Central memory CD8-positive, alpha-beta T cell (primary cell): Measurements from ENCODE around the gene OR6C70.
"Not testable (repeated sequence)": the region's sequence is repeated elsewhere in the genome, so short reads cannot be mapped to it uniquely, and the experiment has no call there.

ENCODE experiments used
- ATAC-seq: fragments of 150-1000 bp; cut with Tn5 transposase; replicated peaks from 2 replicates; pipeline ENCODE4 v1.10.0; 2022; ENCODE audit warnings: mild to moderate bottlenecking, moderate FRiP score, moderate number of reproducible peaks; ENCODE audit not compliant: poor library complexity, severe bottlenecking; ENCODE audit errors: extremely low read depth
- DNase-seq, 2 donors: peaks; one replicate each; pipeline ENCODE4 v3.0.0; 2021; ENCODE audit warnings: low spot score in 2 of 2
- H3K27ac Mint-ChIP-seq: one replicate; pipeline ENCODE4 v1.8.0; 2022; ENCODE audit warnings: low read depth, mild to moderate bottlenecking, moderate library complexity, mixed read lengths
- H3K27me3 Mint-ChIP-seq: one replicate; pipeline ENCODE4 v1.8.0; 2022; ENCODE audit warnings: mixed read lengths
- H3K36me3 Mint-ChIP-seq: one replicate; pipeline ENCODE4 v1.8.0; 2022; ENCODE audit warnings: mild to moderate bottlenecking, moderate library complexity, mixed read lengths; ENCODE audit not compliant: insufficient read depth
- H3K4me1 Mint-ChIP-seq: one replicate; pipeline ENCODE4 v1.8.0; 2022; ENCODE audit warnings: mixed read lengths
- H3K4me3 Mint-ChIP-seq: one replicate; pipeline ENCODE4 v1.8.0; 2022; ENCODE audit warnings: mild to moderate bottlenecking, moderate library complexity, mixed read lengths
- H3K9me3 Mint-ChIP-seq: one replicate; pipeline ENCODE4 v1.8.0; 2022; ENCODE audit warnings: mixed read lengths

Gene OR6C70

DNA sequence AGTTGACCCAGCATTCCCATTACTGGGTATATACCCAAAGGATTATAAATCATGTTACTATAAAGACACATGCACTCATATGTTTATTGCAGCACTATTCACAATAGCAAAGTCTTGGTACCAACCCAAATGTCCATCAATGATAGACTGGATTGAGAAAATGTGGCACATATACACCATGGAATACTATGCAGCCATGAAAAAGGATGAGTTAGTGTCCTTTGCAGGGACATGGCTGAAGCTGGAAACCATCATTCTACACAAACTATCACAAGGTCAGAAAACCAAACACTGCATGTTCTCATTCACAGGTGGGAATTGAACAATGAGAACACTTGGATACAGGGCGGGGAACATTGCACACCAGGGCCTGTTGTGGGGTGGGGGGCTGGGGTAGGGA, 5.0 kb downstream of the OR6C70 start:
- H3K9me3 Mint-ChIP-seq, H3K27ac Mint-ChIP-seq, H3K4me3 Mint-ChIP-seq, H3K36me3 Mint-ChIP-seq, DNase-seq, H3K4me1 Mint-ChIP-seq, ATAC-seq: not testable (repeated sequence)
- H3K27me3 Mint-ChIP-seq, result peaks cover 51% of the 10 kb centered on the region

DNA sequence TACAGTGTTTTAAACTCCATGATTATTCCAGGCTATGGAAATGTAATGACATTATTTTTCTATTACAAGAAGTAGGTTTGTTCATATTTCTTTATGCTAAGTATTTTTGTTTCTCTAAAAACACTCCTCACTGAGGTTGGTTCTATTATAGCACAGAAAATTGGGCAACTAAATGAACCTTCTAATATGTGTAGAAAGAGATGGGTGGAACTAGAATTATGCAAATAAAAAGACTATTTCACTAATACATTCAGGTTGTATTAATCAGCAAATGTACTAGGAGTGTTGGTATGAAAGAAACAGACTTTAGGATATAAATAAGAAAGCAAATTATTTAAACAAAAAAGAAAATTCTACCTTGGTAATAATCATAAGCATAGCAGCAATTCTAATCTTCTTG, 21.1 kb downstream of the OR6C70 start:
- no peaks in the 10 kb centered on the region for H3K4me1 Mint-ChIP-seq
- no peaks in the 10 kb centered on the region for H3K36me3 Mint-ChIP-seq
- peaks cover 11% of the 10 kb centered on the region for H3K27me3 Mint-ChIP-seq

DNA sequence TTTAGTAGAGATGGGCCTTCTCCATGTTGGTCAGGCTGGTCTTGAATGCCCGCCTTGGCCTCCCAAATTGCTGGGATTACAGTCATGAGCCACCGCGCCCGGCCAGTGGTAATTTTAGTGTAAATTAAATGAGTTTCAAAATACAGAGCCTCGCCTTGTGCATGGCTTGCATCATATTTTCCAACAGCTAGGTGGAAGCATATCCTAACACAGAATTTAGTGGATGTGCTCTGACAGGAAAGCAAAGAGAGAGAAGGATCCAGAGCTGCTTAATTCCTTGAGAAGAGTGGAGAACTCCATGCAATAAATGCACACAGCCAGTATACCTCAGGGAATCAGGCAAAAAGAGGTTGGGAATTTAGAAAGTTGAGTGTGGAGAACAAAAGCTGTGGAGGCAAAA, 23.6 kb downstream of the OR6C70 start:
- Mint-ChIP-seq H3K4me3 (no peak overlapping the region), H3K27me3 (peaks cover 17% of the 10 kb centered on the region), H3K36me3 (no peaks in the 10 kb centered on the region), H3K27ac (no peak overlapping the region), H3K9me3 (no peaks in the 10 kb centered on the region), H3K4me1 (no peaks in the 10 kb centered on the region)
- ATAC-seq (no peak), DNase-seq (no peak)

More for the DNA sequence above, 21.1 kb downstream of the OR6C70 start:
- Mint-ChIP-seq H3K9me3 (no peaks in the 10 kb centered on the region), H3K27ac (no peak overlapping the region), H3K4me3 (no peak overlapping the region)
- DNase-seq (no peak), ATAC-seq (no peak)

DNA sequence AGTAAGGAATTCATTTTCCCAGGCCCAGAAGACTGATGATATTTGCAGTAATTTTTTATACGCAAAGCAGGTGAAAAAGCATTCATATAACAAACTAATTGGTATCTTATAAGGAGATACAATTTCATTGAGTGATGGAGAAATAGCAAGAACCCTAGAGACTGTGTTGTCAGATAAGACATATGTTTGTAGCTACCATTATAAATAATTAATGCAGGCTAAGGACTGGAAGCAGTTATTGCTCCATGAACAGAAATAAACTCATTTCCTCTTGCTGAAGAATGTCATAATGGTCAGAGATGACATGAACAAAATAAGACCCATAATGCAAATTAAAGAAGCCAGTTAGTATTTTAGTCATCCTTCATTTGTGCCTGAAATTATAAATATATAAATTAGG, 24.6 kb downstream of the OR6C70 start:
- Mint-ChIP-seq H3K36me3 (no peaks in the 10 kb centered on the region), H3K9me3 (no peaks in the 10 kb centered on the region), H3K27me3 (peaks cover 17% of the 10 kb centered on the region), H3K27ac (no peak overlapping the region), H3K4me3 (no peak overlapping the region), H3K4me1 (no peaks in the 10 kb centered on the region)
- DNase-seq, result no peak
- no peak for ATAC-seq

DNA sequence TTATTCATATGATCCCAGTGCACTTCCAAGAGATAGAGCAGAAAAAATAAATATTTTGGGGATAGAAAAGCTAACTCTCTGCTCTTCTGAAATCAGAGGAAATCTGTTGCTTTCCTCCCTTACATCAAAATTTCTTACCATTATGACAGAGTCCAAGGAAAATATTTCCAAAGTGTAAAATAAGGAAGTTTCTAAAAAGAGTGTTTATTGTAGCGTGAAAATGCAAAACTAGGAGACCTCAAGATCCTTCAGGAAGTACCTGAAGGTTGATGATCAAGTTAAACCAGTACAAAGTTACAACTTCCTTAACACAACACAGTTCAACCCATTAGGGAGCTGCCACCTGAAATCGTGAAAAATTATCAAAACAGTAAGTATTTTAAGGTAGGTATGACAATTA, 26.2 kb downstream of the OR6C70 start, which contains the start of gene OR6C2:
TSS of gene OR6C2 (plus strand) at position 301 of the 400 bp plus-strand sequence. CDS start 8,138 bp downstream, outside the sequence.
- no peaks in the 10 kb centered on the region for H3K9me3 Mint-ChIP-seq
- H3K4me1 Mint-ChIP-seq, result no peaks in the 10 kb centered on the region
- ATAC-seq (no peak), DNase-seq (no peak)
- peaks cover 29% of the 10 kb centered on the region for H3K27me3 Mint-ChIP-seq
- H3K36me3 Mint-ChIP-seq, result no peaks in the 10 kb centered on the region
- H3K27ac Mint-ChIP-seq, result no peak within 1 kb of the TSS
- no peak within 1 kb of the TSS for H3K4me3 Mint-ChIP-seq

DNA sequence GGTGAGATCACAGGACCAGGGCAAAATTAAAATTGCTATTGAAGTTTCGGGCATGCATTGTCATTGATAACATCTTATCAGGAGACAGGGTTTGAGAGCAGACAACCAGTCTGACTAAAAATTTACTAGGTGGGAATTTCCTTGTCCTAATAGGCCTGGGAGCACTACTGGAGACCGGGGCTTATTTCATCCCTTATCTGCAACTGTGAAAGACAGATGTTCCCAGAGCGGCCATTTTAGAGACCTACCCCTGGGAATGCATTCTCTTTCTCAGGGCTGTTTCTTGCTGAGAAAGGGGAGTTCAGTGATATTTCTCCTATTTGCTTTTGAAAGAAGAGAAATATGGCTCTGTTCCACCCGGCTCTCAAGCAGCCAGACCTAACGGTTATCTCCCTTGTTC, 28.7 kb downstream of the OR6C70 start:
- H3K4me1 Mint-ChIP-seq, H3K27ac Mint-ChIP-seq, H3K36me3 Mint-ChIP-seq, H3K9me3 Mint-ChIP-seq, H3K4me3 Mint-ChIP-seq, DNase-seq, ATAC-seq: not testable (repeated sequence)
- H3K27me3 Mint-ChIP-seq, result peaks cover 34% of the 10 kb centered on the region

DNA sequence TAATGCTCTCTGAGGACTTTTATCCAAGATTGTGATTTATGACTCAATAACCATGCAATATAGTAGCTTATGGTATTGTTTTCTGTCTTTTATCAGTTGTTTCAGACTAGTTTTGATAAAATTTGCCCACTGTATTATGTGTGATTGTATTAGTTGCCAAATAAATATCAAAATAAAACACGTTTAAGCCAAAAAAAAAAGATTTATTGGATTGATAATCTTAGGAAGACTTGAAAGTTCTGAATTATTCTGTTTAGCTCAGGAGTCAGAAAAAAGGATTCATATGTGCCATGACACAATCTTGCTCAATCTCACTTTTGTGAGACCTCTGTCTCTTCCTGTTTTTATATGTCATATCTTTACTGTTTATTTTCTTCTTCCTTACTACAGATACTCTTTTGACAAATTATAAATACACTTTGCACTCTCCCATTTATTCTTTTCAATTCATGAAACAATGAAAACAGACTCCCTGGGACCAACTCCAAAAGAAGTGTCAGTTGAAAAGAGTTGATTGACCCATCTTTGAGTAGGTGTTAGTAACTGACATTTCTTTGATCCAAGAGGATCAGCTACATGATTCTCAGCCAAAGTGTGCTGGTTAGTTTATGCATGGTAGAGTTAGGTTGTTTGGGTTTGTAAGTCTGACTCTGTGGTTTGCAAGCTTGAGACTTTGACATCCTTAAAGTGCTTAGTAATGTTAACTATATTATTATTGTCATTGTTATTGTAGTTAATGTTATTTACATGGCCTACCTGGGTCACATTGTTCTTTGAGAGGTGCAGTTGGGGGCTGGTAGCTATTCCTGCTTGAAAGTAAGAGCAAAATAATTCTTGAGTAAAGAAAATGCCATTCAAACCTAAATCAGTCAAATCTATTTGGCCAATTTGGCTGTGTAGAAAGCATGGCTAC, 41.4 kb downstream of the OR6C70 start:
- Mint-ChIP-seq H3K27me3 (peaks cover 57% of the 10 kb centered on the region), H3K4me3 (no peak overlapping the region), H3K36me3 (no peaks in the 10 kb centered on the region), H3K9me3 (peaks cover 4% of the 10 kb centered on the region), H3K4me1 (no peaks in the 10 kb centered on the region), H3K27ac (no peak overlapping the region)
- DNase-seq (no peak), ATAC-seq (no peak)

DNA sequence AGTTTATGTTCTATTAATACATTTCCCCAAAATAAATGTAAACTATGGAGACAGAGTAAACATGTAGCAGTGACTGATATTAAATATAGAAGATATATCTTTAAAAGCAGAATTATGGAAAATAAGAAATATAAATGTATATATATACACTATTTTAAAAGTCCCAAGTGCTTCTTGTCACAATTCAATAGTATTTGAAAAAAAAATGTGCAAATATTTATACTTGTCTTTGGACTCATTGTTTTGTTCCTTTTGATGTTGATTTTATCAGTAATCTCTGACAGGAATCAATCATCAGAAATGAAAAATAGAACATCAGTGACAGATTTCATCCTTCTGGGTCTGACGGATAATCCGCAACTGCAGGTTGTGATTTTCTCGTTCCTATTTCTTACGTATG, 44.0 kb downstream of the OR6C70 start, which contains the start of gene OR6C76:
TSS of gene OR6C76 (plus strand) at position 301 of the 400 bp plus-strand sequence. CDS start at position 301, 0 bp downstream.
- H3K9me3 Mint-ChIP-seq, result no peaks in the 10 kb centered on the region
- peaks cover 51% of the 10 kb centered on the region for H3K27me3 Mint-ChIP-seq
- DNase-seq (no peak), ATAC-seq (no peak)
- H3K4me1 Mint-ChIP-seq, result no peaks in the 10 kb centered on the region
- H3K4me3 Mint-ChIP-seq, result no peak within 1 kb of the TSS
- no peaks in the 10 kb centered on the region for H3K36me3 Mint-ChIP-seq
- H3K27ac Mint-ChIP-seq, result no peak within 1 kb of the TSS

DNA sequence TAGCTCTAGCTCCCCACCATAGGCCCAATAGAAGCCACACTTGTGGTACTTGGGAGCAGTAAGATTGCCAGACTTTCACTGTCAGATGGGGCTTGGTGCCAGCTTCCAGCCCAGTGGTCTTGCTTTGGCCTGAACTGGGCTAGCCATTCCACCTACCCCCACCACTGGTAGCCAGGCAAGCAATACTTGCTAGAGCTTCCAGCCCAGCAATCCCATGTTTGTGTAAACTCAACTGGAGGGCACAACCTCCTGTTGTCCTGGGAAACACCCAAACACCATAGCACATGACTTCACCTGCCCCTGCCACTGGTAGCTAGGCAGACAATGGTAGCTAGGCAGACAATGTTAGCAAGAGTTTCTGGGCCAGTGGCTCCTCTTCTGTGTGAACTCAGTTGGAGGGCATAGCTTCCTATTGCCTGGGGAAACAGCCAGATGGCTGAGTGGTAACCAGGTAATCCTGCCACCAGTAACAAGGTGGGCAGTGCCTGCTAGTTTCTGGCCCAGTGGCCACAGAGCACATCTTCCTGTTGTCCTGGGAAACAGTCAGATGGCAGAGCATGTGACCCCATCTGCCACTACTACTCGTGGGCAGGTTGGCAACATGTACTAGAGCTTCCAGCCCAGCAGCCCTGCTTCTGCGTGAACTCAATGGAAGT, 49.5 kb downstream of the OR6C70 start:
- Mint-ChIP-seq H3K27ac (no peak overlapping the region), H3K4me3 (no peak overlapping the region), H3K9me3 (no peaks in the 10 kb centered on the region), H3K4me1 (peaks cover 3% of the 10 kb centered on the region), H3K36me3 (no peaks in the 10 kb centered on the region), H3K27me3 (peaks cover 70% of the 10 kb centered on the region)
- no peak for DNase-seq
- ATAC-seq, result no peak
